GM21737 (cell line): ENCODE measurements around the gene LDLRAP1.

Experiments used
- ATAC-seq: cut with Tn5 transposase; IDR thresholded peaks from one replicate; pipeline ENCODE4 v1.9.1; 2021; ENCODE audit warnings: mild to moderate bottlenecking, moderate library complexity; ENCODE audit not compliant: unreplicated experiment

Gene LDLRAP1

DNA sequence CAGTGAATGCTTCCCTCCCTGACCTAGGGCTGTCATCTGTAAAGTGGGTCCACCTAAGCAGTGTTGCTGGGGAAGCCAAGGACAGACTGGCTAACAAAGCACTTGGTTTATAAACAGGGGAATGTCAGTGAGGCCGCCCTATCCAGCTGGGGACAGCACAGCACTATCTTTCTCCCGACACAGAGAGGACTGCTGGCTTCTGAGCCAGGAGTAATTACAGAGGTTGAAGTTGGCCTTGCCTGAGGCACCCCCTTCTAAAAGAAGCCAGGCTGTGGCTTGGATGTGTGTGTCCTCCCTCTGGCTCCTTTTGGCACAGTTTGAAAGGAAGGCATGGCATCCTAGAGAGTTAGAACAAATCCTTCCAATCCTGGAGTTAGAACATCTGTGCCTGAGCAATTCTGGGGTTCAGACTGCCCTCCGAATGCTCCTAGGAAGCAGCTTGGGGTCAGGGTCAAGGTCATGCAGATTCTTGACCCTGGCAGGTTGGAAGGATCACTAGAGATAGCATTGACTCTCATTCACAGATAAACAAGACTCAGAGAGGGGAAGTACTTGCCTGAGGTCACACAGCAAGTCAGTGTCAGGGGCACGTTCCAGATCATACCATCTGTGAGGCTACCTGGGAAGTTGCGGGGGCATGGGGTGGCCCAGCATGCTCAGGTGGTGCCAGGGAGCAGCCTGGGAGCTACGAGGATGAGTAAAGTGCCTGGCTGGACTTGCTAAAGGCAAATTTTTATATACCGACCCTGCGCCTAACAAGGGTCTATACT lies 1.3 kb upstream of the LDLRAP1 start:
- ATAC-seq = no peak

DNA sequence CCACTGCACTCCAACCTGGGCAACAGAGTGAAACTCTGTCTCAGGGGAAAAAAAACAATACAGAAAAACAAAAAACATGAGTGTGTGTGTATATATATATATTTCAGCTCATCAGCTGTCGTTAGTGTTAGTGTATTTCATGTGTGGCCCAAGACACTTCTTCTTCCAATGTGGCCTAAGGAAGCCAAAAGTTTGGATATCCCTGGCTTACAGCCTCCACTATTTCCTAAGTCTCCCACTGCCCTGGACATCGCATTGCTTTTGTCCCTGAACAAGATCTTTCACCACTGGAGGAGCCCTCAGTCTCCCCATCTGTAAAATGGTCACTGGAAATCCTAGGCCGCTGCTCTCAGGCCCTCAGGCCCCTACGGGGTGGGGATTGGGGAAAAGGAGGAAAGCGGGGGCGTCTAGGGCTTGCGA lies 391 bp upstream of the LDLRAP1 start:
- no peak for ATAC-seq

DNA sequence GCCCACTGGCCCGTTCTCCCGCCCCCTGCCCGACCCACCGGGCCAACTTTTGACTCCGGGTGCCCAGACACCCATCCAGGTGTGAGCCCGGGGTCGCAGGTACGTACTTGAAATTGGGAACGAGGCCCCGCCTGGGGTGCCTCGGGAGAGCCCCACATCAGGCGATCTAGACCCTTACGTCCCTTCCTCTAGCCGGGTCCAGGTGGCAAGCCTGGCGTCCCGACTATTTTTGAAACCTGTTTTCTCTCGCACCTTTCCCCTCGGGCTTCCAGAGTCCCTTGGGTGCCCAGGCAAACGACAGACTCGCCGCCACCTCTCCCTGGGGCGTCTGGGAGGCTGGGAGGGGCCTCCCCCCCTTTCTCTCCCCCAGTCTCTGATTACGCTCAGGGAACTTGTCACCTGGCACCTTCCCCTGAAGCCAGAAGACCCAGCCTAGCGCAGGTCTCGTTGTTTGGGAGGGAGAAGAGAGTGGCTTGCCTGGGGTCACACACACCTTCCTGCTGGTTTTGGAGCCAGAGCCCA lies 898 bp downstream of the LDLRAP1 start:
- no peak for ATAC-seq

DNA sequence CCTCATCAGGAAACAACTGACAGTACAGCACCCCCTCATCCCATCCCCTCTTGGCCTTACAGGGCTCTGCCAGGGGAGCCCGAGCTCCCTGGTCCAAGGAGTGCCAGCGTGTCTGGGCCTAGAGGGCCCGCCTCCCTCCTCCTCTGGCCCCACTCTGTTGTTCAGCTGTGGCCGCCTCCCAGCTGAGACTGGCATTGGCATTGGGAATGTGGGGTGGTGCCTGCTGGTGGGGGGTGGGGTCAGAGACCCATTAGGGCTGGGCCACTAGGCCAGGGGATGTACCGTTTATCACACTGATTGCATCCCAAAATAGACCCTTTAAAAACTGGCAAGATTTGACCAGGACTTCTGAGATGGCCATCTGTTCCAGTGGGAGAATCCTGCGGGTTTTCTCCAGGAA lies 1.4 kb downstream of the LDLRAP1 start:
- no peak for ATAC-seq

DNA sequence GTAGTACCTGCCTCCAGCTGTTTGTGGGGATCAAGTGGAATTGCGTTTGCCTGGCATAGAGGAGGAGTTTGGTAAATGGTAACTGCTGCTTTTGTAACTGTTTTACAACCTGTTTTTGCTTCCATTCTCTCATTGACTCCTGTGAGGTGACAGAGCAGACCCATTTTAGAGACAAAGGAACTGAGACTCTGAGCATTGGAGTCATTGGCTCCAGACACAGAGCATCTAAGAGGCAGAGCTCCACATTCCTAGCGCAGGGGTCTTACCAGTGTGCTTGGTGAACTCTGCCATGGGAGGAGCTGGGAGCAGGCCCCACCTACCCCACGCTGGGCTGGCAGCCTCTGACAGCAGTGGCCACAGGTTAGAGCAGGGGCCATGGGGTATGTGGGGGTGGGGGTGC lies 2.4 kb downstream of the LDLRAP1 start:
- no peak for ATAC-seq

DNA sequence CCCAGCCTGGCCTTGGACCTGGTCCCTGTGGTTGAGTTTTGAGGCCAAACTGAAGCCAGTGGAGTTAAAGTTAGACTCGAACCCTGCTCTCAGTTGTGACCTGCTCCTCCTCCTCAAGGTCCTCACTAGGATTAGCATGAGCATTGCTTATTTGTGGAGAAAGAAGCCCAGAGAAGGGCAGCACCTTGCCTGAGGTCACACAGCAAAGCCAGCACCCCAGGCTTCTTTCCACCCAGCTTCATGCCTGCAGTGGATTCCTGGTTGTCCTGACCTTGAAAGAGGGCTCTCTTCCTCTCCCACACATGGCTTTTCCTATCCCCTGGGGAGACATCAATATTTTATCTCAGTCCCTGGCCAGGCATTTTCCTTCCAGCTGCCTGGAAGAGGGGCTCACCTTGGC lies 2.8 kb downstream of the LDLRAP1 start:
- ATAC-seq = no peak

DNA sequence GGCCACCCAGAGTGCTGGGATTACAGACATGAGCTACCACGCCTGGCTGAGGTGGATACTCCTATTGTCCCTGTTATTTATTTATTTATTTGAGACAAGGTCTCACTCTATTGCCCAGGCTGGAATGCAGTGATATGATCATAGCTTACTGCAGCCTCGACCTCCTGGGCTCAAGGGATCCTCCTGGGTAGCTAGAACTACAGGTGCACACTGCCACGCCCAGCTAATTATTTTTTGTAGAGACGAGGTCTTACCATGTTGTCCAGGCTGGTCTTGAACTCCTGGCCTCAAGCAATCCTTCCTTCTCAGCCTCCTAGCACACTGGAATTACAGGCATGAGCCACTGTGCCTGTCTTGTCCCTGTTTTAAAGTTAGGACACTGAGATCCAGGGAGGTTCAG lies 5.2 kb downstream of the LDLRAP1 start:
- no peak for ATAC-seq

DNA sequence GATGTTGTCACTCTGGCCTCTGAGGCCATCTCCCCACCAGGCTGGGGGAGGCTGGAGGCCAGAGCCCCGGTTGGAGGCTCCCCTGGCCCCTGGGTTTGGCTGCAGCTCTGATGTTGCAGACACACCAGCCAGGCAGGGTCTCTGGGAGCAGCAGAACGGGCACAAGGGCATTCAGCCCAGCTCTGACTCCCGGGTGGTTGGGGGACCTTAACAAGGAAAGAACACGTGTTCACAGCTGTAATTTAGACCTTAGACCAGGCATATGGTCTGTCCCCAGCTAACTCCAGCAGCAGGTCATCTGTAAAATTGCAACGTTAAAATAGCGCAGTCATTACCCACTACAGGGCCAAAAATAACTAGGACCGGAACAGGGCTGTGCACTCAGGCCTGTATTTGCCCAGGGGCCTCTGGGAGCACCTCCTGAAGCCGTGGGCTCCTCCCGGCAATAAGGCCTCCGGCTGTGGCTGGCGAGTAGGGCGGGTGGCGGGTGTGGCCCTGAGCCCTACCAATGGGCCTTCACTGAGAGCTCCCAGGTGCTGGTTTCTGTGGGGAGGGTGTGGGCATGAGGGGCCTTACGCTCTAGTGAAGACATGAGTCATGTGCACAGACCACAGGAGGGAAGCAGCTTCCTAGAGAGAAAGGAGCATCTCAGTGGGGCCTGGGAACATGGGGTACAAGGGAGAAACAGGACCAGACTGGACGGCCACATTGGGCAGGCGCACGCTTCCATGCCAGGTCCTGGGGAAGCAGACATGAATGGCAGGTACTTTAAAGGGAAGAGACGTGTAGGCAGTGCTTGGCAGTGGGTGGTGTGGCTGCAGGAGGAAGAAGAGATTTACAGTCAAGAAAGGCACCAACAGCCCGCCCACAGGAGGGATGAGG lies 6.1 kb downstream of the LDLRAP1 start:
- peak; percentile 91 for ATAC-seq

DNA sequence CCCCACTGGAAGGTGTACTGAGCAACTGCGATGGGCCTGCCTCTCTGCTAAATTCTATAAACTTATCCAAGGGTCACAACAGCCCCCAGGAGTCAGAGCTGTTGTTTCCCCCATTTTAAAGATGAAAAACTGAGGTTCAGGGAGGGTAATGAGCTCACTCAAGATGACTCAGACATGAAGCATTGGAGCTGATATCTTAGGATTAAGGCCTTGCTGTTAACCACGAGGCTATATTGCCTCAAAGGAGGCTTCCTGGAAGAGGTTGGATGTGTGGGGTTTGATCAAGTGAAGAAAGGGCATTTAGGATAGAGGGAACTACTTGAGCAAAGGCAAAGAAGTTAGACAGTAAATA lies 6.7 kb downstream of the LDLRAP1 start:
- no peak for ATAC-seq

DNA sequence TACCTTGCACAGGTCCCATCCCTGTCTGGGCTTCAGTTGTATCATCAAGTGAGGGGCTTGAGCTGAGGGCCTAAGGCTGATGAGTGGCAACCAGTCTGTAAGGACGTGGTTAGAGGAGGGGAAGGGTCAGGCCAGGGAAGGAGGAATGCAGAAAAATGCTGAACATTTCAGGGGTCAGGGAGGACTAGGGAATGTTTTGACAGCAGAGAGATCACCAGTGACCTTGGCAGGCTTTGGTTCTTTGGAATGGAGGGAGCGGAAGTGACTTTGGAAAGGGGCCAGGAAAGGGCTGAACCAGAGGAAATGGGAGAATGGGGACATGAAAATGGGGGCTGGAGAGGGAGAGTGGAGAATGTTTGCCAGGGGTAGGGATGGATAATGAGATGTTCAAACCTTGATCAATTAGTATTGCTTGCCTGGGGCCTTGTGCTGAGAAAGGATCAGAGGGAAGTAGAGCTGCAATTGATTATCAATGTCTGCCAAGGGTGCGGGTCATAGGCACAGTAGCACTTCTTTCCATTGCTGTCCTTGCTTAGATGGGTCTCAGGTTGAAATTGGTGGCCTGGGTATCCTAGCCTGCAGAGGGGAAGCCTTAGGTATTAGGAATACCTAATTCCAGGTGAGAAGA lies 7.4 kb downstream of the LDLRAP1 start:
- no peak for ATAC-seq

DNA sequence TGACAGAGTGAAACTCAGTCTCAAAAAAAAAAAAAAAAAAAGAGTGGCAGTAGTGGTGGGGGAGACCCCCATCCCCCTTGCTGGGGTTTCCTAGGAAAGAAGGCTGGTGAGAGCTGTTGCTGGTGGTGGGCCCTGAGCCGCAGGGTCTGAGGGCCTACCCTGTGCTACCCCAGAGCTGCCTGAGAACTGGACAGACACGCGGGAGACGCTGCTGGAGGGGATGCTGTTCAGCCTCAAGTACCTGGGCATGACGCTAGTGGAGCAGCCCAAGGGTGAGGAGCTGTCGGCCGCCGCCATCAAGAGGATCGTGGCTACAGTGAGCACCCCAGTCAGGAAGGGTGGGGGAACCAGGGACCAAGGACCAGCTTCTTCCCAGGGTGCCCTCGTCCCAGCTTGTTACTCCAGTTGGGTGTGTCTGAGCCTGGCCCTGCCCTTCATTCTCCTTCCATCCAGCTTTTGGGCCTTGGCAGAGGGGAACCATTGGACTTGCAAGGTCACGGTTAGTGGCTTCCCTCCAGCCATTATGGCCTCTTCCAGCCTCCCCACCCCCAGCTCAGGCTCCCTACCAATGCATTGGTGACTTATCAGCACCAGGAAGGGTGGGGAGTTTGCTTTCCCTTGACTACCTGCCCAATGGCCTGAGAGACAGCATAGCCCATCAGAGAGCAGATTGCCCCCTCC lies 10.5 kb downstream of the LDLRAP1 start:
- ATAC-seq = no peak

DNA sequence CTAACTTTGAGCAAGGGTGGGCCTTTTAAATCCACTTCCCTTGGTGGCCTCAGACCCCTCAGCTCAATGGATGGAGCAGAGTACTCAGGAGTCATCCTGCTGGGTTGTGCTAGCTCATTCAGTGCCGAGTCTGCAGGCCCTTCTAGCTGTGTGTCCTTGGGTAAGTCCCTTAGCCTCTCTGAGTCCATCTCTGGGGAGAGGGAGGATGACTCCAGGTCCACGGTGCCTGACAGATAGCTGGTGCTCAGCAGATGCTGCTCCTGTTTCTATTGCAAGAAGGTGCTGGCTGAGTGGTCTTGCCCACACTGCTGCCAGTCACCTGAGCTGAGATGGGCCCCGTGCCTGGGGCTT lies 11.0 kb downstream of the LDLRAP1 start:
- no peak for ATAC-seq

DNA sequence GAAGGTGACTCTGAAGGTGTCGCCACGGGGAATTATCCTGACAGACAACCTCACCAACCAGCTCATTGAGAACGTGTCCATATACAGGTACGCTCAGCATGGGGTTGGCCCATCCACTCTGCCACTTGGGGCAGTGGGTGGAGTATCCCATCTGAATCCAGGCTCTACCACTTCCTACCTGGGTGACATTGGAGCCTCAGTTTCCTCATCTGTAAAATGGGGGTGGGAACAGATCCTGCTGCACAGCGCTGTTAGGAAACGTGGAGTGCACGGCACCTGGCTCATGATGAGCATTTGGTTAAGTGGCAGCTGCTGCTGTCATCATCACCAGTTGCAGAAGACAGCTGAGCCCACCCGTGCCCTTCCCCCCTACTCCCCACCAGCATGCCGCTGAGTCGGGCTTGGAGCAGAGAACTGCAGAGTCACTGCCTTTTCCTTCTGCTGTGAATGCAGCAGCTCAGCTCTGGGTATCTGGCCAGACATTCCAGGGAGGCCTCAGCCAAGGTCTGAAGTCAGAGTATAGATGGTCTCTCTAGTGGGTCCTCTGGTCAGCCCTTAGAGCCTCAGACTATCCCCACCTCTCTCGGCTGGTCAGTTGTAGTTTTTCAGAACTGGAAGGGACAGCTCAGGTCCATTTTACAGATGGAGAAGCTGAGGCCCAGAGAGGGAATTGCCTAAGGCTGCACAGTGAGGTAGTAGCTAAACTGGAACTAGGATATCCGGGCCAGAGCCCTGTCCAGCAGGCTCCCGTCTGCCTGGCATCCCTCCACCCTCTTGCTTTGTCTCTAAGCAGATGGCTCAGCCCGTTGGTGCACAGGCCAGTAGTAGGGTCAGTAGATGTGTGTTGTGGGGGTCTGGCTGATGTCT lies 11.7 kb downstream of the LDLRAP1 start:
- no peak for ATAC-seq

DNA sequence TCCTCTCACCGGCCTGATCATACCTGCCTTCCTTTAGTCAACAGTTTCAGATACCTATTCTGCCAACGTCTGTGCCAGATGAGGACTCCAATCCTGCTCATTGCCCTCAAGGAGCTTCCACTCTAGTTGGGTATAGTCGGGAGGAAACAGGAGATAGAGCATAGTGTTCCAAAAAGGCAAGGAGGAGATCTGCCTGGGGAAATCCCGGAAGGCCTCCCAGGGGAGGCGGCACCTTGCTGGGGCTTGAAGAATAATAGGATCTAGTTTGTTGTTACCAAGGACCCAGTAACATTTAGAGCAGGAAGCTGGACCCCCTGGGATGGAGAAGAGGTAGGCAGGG lies 12.3 kb downstream of the LDLRAP1 start:
- no peak for ATAC-seq

DNA sequence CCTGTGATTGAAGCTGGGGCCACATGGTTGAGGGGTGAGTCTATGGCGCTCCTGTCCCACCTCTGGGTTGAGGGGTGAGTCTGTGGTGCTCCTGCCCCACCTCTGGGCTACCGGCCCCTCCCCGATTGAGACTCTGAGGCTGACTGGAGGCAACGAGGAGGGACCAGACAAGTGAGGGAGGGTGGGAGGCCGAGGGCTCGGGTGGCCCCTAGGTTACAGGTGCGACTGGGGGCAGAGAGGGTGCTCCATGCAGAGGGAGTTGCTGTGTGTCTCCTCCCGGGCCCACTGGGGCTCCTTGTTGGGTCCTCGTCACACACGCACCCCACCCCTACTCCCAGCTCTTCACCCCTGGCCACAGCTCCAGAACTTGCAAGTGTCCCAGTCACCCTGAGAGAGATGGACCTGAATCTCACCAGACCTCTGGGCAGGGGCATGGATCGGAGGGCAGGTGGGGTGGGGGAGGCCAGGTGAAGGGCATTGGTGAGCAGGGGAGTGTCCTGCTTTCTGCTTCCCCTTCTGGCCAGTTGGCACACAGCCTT lies 12.8 kb downstream of the LDLRAP1 start:
- no peak for ATAC-seq

DNA sequence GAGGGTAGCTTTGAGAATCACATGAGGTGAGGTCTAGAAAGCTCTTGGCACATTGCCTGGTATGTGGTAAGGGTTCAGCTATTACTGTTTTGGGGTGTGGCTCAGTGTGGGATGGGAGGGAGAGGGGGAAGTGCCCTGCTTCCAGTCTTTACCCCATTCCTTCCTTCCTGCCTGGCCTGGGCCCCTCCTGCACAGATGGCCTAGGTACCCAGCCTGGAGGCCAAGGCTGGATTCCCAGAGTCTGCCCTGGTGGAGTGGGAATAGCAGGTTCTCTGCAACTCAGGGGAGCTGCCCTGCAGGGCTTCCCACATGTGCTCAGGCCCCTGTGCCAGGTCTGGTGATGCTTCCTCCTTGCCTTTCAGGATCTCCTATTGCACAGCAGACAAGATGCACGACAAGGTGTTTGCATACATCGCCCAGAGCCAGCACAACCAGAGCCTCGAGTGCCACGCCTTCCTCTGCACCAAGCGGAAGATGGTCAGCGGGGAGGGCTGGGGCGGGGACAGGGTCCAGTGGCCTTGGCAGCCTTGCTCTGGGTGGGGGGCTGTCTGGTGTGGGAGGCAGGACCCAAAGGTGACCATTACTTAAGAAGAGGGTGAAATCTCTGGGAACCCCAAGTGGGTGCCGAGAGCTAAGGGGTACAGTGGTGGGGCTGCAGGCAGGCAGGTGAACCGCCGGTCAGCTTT lies 13.5 kb downstream of the LDLRAP1 start:
- no peak for ATAC-seq

DNA sequence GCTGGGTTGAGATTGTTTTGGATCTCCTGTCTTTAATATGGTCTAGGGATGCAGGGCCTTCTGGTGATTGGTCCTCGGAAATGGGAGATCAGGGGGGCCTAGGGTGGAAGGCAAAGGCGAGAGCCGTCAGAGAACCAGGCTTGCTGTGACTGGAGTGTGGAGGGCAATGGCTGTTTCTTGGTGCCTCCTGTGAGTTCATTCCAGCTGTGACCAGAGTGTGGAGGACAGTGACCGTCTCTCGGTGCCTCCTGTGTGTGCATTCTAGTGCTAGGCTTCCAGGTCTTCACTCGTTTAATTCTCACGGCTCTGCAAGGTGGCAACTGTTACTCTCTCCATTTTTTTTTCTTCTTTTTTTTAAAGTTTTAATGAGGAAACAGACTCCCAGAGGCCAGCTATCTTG lies 14.1 kb downstream of the LDLRAP1 start:
- no peak for ATAC-seq

DNA sequence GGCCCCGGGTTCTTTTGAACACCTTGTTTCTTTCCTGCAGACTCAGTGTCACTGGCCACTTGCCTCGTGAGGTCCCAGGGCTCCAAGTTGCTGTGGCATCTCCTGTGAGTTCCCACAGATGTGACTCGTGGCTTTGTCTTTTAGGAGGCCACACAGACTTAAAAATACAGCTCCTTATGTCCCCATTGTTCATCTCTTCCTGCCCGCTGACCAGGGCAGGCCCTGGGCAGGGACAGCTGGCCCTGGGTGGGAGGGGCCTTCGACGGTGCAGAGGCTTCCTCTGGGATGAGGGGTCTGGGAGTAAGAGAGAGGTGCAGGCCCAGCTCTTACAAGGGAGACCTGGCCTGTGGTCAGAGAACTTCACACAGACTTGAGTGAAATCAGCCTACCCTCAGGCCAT lies 15.6 kb downstream of the LDLRAP1 start:
- ATAC-seq = no peak

DNA sequence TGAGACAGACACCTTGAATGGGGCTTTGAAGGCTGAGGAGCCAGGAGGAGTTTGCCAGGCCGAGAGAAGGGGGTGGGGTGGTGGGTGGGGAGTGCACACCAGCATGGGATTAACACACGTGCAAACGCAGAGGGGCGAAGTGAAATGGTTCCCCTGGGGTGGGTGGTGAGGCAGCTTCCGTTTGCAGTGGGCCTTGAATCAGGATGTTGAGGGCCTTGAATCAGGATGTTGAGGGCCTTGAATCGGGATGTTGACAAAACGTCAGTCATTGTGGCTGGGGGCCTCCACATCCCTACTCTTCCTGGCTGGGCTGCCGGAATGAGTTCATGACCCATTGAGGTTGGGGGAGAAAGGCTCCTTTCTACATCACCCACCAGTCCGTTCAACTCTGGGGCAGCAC lies 16.6 kb downstream of the LDLRAP1 start:
- ATAC-seq = no peak

DNA sequence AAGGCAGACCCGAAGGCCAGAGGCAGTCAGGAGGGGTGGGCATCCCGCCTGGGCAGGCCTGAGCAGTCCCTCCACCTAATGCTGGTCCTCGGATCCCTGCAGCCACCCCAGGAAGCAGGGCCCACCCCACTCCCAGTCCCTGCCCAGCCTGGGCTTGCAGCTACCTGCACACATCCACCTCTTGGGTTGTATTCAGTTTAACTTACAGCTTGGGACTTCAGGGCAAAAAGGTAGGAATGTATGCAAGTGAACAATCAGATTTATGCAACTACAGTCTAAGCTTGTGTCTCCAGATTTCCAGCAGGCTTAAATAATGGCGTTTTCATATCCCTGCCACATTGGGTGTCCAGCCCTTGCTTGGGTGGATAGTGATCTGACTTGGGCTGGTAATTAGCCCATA lies 17.4 kb downstream of the LDLRAP1 start:
- ATAC-seq = no peak
